ENCODE data around the gene SPINK4.

The SPINK4 gene

DNA sequence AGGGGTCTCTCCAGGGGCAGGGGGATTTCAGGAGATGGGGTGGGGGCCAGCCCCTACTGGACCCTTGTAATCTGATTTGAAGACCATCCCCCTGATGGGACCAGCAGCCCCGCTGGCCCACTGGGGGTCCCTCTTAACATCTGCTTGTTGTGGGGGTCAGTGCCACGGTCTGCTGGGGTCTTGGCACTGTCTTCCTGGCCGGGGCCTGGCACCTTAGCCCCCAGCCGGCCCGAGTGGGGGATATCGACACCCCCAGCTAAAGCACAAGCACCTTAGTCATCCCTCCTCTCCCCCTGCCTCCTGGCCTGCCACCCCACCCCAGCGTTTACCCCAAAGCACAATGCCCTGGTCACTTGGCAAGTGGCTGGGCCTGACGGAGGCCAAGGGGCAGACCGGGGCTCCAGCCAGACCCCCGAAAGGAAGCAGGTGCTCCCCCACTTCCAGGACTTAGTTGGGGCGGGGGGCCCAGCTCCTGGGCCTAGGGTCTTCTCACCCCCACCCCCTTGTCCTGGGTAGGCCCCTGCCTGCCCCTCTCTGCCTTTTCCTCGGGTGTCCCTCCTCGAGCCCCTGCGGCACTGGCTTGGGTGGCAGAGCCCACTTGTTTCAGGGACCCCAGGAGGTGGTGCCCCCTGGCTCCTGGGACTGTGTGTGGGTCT lies 49.0 kb downstream of the SPINK4 start:
- no peak overlapping the region for H3K4me3 ChIP-seq (ENCODE audit: low read depth, low read length)
- DNase-seq (ENCODE audit: low read depth) = no peak

DNA sequence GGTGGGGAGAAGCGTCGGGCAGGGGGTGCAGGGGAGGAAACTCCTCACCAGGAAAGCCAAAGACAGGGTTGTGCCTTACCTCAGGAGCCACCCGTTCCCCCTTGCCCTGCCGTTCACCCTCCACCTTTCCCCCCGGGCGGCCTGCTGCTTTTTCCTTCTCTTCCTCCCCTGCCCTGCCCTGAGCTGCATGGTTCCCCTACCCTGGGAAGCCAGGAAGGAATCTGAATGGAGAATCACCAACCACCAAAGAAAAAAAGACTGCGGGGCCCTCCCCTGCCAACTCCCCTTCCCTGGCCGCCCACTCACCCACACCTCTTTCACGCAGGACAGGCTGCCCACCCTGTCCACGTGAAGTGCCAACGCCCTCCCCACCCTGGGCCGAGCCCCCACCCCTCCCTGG lies 49.5 kb downstream of the SPINK4 start:
- DNase-seq (ENCODE audit: low read depth) = no peak

DNA sequence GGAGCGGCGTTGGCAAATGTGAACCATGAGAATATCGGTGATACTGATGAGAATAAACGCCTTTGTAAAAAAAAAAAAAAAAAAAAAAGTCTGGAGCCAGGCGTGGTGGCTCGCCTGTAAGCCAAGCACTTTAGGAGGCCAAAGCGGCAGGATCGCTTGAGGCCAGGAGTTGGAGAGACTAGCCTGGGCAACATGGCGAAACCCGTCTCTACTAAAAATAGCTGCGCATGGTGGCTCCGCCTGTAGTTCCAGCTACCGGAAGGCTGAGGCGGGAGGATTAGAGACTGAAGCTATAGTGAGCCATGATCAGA lies 49.9 kb downstream of the SPINK4 start:
- H3K4me3 ChIP-seq (ENCODE audit: low read depth, low read length) = peak overlapping the region; percentile 88
- DNase-seq (ENCODE audit: low read depth) = no peak

More for the DNA sequence above, 49.5 kb downstream of the SPINK4 start:
- peak overlapping the region; percentile 88 for H3K4me3 ChIP-seq (ENCODE audit: low read depth, low read length)

DNA sequence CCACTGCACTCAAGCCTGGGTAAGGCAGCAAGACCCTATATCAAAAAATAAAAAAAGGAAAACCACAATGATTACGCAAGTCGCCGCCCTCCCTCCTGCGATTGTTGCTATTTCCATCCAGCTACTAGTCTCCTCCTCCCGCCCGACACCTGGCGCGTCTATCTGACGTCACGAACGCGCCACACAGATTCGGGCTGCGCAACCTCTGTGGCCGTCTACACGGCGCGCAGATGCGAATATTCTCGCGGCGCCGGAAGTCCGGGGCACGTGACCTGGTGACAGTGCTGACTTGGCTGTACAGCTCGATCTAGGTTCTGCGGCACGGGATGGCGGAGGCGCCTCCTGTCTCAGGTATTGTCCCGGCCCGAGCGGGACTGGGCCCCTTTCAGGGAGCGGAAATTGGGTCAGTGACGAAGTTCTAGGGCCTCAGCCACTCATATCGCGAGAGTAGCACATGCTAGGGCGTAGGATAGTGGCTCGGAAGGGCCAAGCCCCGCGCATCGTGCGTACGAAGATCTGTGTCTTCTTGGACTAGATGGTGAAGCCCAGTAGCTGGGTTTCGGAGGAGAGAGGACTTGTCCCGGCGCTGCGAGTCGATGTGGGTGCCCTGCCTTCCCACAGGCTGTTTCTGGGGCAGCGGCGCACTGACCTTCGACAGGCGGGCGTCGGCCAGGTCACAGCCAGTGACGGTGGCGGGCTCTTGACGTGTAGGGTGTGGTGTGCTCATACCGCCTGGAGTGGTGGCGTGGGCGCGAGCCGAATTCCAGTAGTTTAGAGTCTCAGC lies 50.5 kb downstream of the SPINK4 start, which contains the start of gene NFX1:
TSS of gene NFX1 (plus strand) at position 270 of the 784 bp plus-strand sequence. CDS start at position 327, 57 bp downstream.
- DNase-seq (ENCODE audit: low read depth) = peak; percentile 98
- H3K4me3 ChIP-seq (ENCODE audit: low read depth, low read length) = peak within 1 kb of the TSS; percentile 88

DNA sequence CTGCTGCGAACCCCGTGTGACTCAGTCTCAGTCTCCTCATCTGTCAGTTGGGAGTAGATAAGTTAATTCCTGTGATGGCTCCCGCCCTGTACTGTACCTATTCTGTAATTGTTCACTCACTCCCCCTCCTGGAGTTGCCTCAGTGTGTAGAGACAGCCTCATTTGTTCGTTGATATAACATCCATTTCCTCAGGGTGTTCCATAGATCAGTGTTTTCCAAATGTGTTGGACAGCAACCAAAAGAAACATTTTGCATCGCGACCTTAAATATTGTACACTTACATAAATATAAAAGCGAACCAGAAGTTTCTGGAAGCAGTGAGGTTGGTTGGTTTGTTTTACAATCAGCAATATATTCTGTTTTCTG lies 51.0 kb downstream of the SPINK4 start:
- DNase-seq (ENCODE audit: low read depth) = no peak
- peak overlapping the region; percentile 88 for H3K4me3 ChIP-seq (ENCODE audit: low read depth, low read length)

DNA sequence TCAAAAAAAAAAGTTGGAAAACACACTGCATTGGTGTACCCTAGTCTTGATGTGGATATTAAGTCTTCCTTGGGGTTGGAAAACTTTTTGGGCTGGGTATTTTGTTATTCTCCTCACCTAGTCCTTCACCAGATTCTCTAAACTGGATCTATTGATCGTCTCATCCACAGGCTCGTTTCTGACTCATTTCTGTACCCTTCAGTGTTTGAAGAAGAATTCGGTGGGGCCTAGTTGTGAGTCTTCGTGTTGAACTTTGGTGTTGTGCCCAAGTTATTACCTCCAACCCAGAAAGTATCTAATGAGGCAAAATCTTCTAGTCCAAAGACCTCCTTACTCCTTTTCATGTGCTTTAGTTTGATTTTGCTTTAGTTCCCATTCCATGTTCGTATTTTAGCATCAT lies 51.9 kb downstream of the SPINK4 start:
- no peak for DNase-seq (ENCODE audit: low read depth)

DNA sequence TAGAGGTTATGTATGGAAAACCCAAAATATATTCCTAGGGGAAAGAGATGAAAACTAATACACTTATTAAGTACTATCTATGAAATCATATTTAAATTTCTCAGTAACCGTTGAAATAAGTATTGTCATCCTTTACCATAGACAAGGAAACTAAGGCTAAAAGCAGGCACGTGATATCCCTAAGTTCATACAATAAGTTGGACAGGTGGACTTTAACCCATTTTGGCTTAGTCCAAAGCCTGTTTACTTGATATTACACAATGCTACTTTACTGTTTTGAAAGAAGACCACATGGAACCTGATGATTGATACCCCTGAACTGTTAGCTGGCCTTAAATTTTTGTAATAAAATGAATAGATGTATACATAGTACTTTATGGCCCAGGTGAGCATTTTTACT lies 53.8 kb downstream of the SPINK4 start:
- no peak overlapping the region for H3K4me3 ChIP-seq (ENCODE audit: low read depth, low read length)
- no peak for DNase-seq (ENCODE audit: low read depth)

More for the DNA sequence above, 51.9 kb downstream of the SPINK4 start:
- H3K4me3 ChIP-seq (ENCODE audit: low read depth, low read length) = no peak overlapping the region

DNA sequence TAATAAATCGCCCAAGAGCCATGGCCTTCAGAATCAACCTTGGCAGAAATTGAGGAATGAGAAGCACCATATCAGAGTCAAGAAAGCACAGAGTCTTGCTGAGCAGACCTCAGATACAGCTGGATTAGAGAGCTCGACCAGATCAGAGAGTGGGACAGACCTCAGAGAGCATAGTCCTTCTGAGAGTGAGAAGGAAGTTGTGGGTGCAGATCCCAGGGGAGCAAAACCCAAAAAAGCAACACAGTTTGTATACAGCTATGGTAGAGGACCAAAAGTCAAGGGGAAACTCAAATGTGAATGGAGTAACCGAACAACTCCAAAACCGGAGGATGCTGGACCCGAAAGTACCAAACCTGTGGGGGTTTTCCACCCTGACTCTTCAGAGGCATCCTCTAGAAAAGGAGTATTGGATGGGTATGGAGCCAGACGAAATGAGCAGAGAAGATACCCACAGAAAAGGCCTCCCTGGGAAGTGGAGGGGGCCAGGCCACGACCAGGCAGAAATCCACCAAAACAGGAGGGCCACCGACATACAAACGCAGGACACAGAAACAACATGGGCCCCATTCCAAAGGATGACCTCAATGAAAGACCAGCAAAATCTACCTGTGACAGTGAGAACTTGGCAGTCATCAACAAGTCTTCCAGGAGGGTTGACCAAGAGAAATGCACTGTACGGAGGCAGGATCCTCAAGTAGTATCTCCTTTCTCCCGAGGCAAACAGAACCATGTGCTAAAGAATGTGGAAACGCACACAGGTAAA lies 54.9 kb downstream of the SPINK4 start:
- DNase-seq (ENCODE audit: low read depth) = no peak

DNA sequence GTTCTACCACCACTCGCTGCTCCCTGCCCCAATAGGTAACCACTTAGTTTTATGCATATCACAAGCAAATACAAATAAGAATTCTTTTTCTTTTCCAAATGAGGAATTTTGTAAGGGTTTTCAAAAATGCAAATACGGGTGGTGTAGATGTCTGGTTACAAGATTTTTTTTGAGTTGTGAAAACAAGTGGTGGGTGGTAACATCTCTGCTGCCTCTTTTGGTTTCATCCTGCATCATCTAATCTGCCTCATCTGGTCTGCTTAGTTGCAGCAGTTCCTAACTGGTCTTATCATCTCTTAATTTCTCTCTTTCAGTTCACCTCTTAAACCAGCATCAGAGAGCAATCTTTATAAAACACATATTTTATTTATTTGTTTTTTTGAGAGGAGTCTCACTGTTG lies 55.6 kb downstream of the SPINK4 start:
- no peak overlapping the region for H3K4me3 ChIP-seq (ENCODE audit: low read depth, low read length)
- no peak for DNase-seq (ENCODE audit: low read depth)

More for the DNA sequence above, 54.9 kb downstream of the SPINK4 start:
- H3K4me3 ChIP-seq (ENCODE audit: low read depth, low read length) = no peak overlapping the region

DNA sequence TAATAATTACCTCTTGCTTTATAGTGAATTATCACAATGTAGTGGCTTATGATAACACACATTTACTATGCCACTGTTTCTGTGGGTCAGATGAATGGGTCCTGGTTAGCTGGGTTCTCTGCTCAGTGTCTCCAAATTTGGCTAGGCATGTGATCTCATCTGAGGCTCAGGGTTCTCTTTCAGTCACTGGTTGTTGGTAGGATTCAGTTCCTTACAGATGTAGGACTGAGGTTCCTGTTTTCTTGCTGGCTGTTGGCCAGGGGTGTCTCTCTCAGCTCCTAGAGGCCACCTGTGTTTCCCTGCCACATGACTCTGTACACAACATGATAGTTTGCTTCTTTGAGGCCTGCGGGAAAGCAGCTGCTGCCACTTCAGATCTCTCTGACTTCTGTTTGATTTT lies 57.5 kb downstream of the SPINK4 start:
- no peak overlapping the region for H3K4me3 ChIP-seq (ENCODE audit: low read depth, low read length)
- DNase-seq (ENCODE audit: low read depth) = no peak
